ENCODE measurements around the gene NUDT3.
"Not testable (repeated sequence)": the region's sequence is repeated elsewhere in the genome, so short reads cannot be mapped to it uniquely, and the experiment has no call there.

NUDT3 gene

GRCh38 chr6:34340906-34341480, 51.5 kb downstream of the NUDT3 start:
- DNase-seq, result no peak

- no peak for DNase-seq
Observed at GRCh38 chr6:34340394-34340793, 52.1 kb downstream of the NUDT3 start.

- no peak for DNase-seq
Observed at GRCh38 chr6:34339971-34340370, 52.5 kb downstream of the NUDT3 start.

GRCh38 chr6:34339432-34339831, 53.0 kb downstream of the NUDT3 start:
- DNase-seq, result no peak

- DNase-seq, result no peak
Observed at GRCh38 chr6:34338811-34339210, 53.7 kb downstream of the NUDT3 start.

GRCh38 chr6:34338377-34338776, 54.1 kb downstream of the NUDT3 start:
- DNase-seq, result no peak

GRCh38 chr6:34334796-34335416, 57.6 kb downstream of the NUDT3 start:
- DNase-seq, result no peak

GRCh38 chr6:34333858-34334257, 58.6 kb downstream of the NUDT3 start:
- no peak for DNase-seq

- no peak for DNase-seq
Observed at GRCh38 chr6:34332251-34333198, 59.9 kb downstream of the NUDT3 start.

- DNase-seq, result no peak
Observed at GRCh38 chr6:34331371-34332050, 61.0 kb downstream of the NUDT3 start.

GRCh38 chr6:34329814-34330213, 62.7 kb downstream of the NUDT3 start:
- DNase-seq, result not testable (repeated sequence)

GRCh38 chr6:34328969-34329368, 63.5 kb downstream of the NUDT3 start:
- DNase-seq, result no peak

- DNase-seq, result not testable (repeated sequence)
Observed at GRCh38 chr6:34327313-34328205, 64.9 kb downstream of the NUDT3 start.

GRCh38 chr6:34325633-34326032, 66.8 kb downstream of the NUDT3 start:
- no peak for DNase-seq

- DNase-seq, result no peak
Observed at GRCh38 chr6:34324738-34325444, 67.6 kb downstream of the NUDT3 start.

GRCh38 chr6:34324221-34324620, 68.2 kb downstream of the NUDT3 start:
- DNase-seq, result not testable (repeated sequence)

GRCh38 chr6:34323300-34323699, 69.2 kb downstream of the NUDT3 start:
- no peak for DNase-seq

GRCh38 chr6:34322732-34323131, 69.7 kb downstream of the NUDT3 start:
- no peak for DNase-seq

GRCh38 chr6:34321821-34322220, 70.6 kb downstream of the NUDT3 start:
- no peak for DNase-seq

- no peak for DNase-seq
Observed at GRCh38 chr6:34319471-34319885, 73.0 kb downstream of the NUDT3 start.

All from activated T-cell treated with anti-CD3 and anti-CD28 coated beads, Interleukin-2, amount 50 U/mL, for 48 hours (primary cell).